Lower leg skin (tissue), 3 donors: ENCODE results near the gene WDR70.

Experiments
- POLR2A ChIP-seq, 2 donors: fragments of 450-650 bp; IDR thresholded peaks; one replicate each; pipeline ENCODE4 v1.6.1; 2016 to 2017; ENCODE audit warnings: antibody characterized with exemption in 2 of 2, mild to moderate bottlenecking in 1 of 2, moderate library complexity in 1 of 2
- TF ChIP-seq, protein P1 (sequence below), 3 donors: fragments of 450-650 bp; IDR thresholded peaks; one replicate each; pipeline ENCODE4 v1.5.1; 2016; ENCODE audit warnings: antibody characterized with exemption in 3 of 3, mild to moderate bottlenecking in 3 of 3, moderate library complexity in 2 of 3

DNA sequence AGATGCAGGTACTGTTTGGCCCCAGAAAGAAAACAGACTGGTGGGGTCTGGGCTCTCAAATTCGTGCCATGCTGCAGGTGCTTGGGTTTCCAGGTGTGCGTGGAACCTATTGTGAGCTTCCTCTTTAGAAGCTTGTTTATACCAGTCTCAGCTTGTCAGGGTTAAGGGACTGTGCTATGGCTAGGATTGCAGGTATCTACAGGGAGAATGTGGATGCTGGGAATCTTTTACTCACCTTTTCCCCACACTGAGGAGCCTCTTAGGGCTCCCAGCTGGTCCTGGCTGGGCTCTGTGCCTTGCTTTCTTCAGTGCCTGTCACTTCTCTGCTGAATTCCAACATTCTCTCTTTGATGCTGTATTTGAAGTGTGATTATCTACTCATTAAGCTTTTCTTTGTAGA lies 111.8 kb downstream of the WDR70 start:
- no peak for TF ChIP-seq POLR2A (IDR thresholded peaks at IDR 0.05)
- TF ChIP-seq, protein P1, sequence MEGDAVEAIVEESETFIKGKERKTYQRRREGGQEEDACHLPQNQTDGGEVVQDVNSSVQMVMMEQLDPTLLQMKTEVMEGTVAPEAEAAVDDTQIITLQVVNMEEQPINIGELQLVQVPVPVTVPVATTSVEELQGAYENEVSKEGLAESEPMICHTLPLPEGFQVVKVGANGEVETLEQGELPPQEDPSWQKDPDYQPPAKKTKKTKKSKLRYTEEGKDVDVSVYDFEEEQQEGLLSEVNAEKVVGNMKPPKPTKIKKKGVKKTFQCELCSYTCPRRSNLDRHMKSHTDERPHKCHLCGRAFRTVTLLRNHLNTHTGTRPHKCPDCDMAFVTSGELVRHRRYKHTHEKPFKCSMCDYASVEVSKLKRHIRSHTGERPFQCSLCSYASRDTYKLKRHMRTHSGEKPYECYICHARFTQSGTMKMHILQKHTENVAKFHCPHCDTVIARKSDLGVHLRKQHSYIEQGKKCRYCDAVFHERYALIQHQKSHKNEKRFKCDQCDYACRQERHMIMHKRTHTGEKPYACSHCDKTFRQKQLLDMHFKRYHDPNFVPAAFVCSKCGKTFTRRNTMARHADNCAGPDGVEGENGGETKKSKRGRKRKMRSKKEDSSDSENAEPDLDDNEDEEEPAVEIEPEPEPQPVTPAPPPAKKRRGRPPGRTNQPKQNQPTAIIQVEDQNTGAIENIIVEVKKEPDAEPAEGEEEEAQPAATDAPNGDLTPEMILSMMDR (IDR thresholded peaks at IDR 0.05) = no peak
